Measurements from ENCODE around the gene TTYH3. TPM values are rescaled to one million over a fixed set of nuclear protein-coding genes. Genes with fewer than 3 reads are reported as not detected.
"Not testable (repeated sequence)": the region's sequence is repeated elsewhere in the genome, so short reads cannot be mapped to it uniquely, and the experiment has no call there.

The TTYH3 gene
- 10 to 100 TPM in 1 of 2 experiments, 1 to 10 TPM in 1; 9.7 to 10.2 TPM for total RNA-seq

GRCh38 chr7:2631946-2632732, at the start of gene TTYH3:
Gene TTYH3 (plus strand): TSS chr7:2631986. CDS start chr7:2632156, 170 bp downstream.
- no peak for DNase-seq
- Mint-ChIP-seq H3K27ac (peak within 1 kb of the TSS; percentile 47), H3K36me3 (ENCODE audit: low read depth) (no peaks in the 10 kb centered on the region), H3K4me1 (peaks cover 20% of the 10 kb centered on the region), H3K27me3 (no peaks in the 10 kb centered on the region), H3K4me3 (peak within 1 kb of the TSS; percentile 71), H3K9me3 (no peaks in the 10 kb centered on the region)
- POLR2A ChIA-PET, result interaction anchor here (0.9 to 2.0 kb wide), 4 partner anchors 13 to 79 kb away, joined by 3 to 5 read pairs (median 4); no protein-coding TSS in a partner anchor
- CTCF ChIA-PET, result interaction anchor here (0.6 to 1.6 kb wide), 2 partner anchors 78 to 662 kb away, joined by 4 to 6 read pairs; no protein-coding TSS in a partner anchor

DNA sequence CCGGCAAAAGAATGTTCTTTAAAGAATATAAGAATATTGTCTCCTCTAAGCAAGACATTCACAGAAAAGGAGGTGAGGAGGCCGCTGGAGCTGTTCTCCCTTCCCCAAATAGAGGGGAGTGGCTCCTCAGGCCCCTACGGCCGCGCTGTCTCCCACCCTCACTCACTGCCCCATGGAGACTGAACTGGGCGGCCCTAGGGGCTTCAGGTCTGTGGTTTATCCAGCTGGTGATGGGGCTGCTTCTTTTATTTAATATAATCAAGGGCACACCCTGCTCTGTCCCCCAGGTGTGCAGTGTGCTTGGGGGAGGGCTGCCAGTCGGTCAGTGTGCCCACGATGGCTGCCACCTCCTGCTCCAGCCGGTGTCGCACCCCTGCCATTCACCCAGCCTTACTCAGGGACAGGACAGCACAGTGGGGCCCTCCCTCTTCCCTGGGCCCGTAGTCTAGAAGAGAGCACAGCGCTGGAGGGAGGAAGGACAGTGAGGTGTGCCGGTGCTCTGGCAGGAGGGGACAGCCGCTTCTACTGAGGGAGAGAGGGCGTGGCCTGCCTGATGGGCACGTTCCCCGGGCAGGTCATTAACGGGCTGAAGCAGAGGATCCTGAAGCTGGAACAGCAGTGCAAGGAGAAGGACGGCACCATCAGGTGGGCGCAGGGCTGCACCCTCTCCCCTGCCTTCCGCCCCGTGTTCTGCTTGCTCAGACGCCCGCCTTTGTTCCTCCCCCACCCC, 49.6 kb upstream of the TTYH3 start:
- ChIA-PET CTCF (no interaction called here), POLR2A (no interaction called here)
- Mint-ChIP-seq H3K27ac (no peak overlapping the region), H3K4me1 (no peaks in the 10 kb centered on the region), H3K36me3 (ENCODE audit: low read depth) (peaks cover 3% of the 10 kb centered on the region), H3K27me3 (no peaks in the 10 kb centered on the region), H3K9me3 (no peaks in the 10 kb centered on the region), H3K4me3 (no peak overlapping the region)
- DNase-seq, result no peak

- H3K36me3 Mint-ChIP-seq (ENCODE audit: low read depth), result no peaks in the 10 kb centered on the region
Measured at GRCh38 chr7:2583798-2584580, 47.8 kb upstream of the TTYH3 start.

GRCh38 chr7:2585446-2585845, 46.3 kb upstream of the TTYH3 start:
- H3K4me1 Mint-ChIP-seq, result no peaks in the 10 kb centered on the region
- no peak for DNase-seq
- H3K9me3 Mint-ChIP-seq, result no peaks in the 10 kb centered on the region
- no peaks in the 10 kb centered on the region for H3K27me3 Mint-ChIP-seq
- POLR2A ChIA-PET, result no interaction called here
- CTCF ChIA-PET, result no interaction called here
- H3K27ac Mint-ChIP-seq, result no peak overlapping the region
- H3K36me3 Mint-ChIP-seq (ENCODE audit: low read depth), result no peaks in the 10 kb centered on the region
- no peak overlapping the region for H3K4me3 Mint-ChIP-seq

More at GRCh38 chr7:2583798-2584580, 47.8 kb upstream of the TTYH3 start:
- POLR2A ChIA-PET, result no interaction called here
- CTCF ChIA-PET, result no interaction called here
- no peaks in the 10 kb centered on the region for H3K9me3 Mint-ChIP-seq
- DNase-seq, result no peak
- H3K4me1 Mint-ChIP-seq, result no peaks in the 10 kb centered on the region
- no peak overlapping the region for H3K4me3 Mint-ChIP-seq
- no peak overlapping the region for H3K27ac Mint-ChIP-seq
- H3K27me3 Mint-ChIP-seq, result no peaks in the 10 kb centered on the region

DNA sequence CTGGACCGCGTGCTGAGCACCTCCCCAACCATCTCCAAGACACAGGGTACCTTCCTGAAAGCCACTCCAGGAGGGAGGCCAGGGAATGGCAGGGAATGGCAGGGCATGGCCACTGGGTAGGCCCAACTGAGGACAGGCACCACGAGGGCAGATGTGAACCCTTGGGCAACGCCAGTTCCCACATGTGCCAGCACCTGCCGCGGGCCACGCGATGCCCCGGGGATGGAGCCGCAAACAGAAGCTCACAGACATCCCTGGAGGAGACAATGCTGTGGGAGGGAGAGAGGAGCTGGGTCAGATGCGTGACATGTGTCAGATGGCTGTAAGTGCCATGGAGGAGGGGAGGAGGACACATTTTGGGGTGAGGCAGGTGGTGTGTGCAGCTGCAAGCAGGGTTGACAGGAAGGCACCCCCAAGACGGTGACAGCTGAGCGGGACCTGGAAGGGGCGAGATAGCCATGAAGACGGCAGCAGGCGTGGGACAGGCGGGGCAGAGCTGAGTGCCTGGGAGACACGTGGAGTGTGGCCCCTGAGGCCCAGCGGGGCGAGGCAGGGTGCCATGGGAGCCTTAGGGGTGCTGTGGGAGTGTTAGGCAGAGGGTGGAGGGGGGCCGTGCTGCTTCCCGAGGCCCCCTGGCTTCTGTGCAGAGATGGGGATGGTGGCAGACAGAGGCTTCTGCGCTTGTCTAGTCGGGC, 45.3 kb upstream of the TTYH3 start:
- Mint-ChIP-seq H3K4me3 (no peak overlapping the region), H3K27me3 (no peaks in the 10 kb centered on the region), H3K9me3 (no peaks in the 10 kb centered on the region), H3K4me1 (no peaks in the 10 kb centered on the region), H3K27ac (no peak overlapping the region), H3K36me3 (ENCODE audit: low read depth) (peaks cover 2% of the 10 kb centered on the region)
- ChIA-PET CTCF (no interaction called here), POLR2A (no interaction called here)
- no peak for DNase-seq

DNA sequence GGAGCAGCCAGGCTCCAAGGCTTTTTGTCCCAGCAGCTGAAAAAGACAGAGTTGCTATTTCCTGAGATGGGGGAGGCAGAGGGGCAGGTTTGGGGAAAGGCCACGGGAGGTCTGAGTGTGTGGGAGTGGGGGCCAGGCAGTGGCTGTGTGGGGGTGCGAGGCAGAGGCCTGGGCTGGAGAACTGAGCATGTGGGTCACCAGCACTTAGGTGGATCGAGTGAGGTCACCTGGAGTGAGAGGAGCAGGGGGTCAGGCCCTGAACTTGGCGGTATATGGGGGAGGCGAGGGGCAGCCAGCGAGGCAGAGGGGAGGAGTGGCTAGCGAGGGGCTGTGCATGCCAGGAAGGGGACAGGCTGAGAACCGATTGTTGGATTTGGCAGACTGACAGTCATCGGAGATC, 44.7 kb upstream of the TTYH3 start:
- ChIA-PET CTCF (no interaction called here), POLR2A (no interaction called here)
- no peak for DNase-seq
- H3K36me3 Mint-ChIP-seq (ENCODE audit: low read depth), result peaks cover 2% of the 10 kb centered on the region
- no peaks in the 10 kb centered on the region for H3K4me1 Mint-ChIP-seq
- no peak overlapping the region for H3K4me3 Mint-ChIP-seq
- H3K27me3 Mint-ChIP-seq, result no peaks in the 10 kb centered on the region
- no peak overlapping the region for H3K27ac Mint-ChIP-seq
- no peaks in the 10 kb centered on the region for H3K9me3 Mint-ChIP-seq

DNA sequence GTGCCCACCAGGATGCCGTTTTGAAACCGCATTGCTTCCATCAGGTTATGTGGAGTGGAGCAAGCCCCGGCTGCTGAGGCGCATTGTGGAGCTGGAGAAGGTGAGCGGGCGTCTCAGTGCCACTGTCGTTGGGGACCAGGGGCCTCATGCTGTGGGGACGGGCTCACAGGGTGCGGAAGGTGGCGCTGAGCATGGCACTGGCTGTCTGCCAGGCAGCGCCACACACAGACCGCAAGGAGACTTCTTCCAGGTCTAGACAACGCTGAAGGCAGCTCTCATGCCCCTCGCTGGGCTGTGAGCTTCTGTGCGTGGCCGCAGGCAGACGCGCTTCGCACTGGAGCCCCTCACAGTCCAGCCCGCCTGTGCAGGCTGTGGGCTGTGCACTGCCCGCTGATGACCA, 44.0 kb upstream of the TTYH3 start:
- Mint-ChIP-seq H3K27ac (no peak overlapping the region), H3K36me3 (ENCODE audit: low read depth) (peaks cover 4% of the 10 kb centered on the region), H3K9me3 (no peaks in the 10 kb centered on the region), H3K4me3 (no peak overlapping the region), H3K4me1 (no peaks in the 10 kb centered on the region), H3K27me3 (no peaks in the 10 kb centered on the region)
- no peak for DNase-seq
- CTCF ChIA-PET, result no interaction called here
- POLR2A ChIA-PET, result no interaction called here

DNA sequence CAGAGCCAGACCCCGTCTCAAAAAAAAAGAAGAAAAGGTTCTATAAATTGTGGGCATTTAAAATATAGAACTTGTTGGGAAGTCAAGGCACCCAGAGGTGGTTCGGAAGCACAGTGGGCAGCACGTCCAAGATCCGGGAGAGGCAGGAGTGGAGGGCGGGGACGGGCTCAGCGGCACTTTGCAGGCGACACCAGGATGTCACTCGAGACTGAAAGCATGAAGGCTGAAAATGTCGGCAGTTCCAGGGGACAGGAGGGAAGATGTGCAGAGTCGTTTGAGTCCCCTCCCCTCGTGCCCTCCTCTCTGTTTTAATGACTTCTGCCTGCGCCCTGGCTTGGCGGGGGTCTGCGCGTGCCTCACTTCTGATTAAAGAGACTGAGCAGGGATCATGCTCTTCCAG, 42.4 kb upstream of the TTYH3 start:
- Mint-ChIP-seq H3K27me3 (no peaks in the 10 kb centered on the region), H3K4me1 (no peaks in the 10 kb centered on the region), H3K27ac (no peak overlapping the region), H3K36me3 (ENCODE audit: low read depth) (peaks cover 6% of the 10 kb centered on the region), H3K4me3 (no peak overlapping the region), H3K9me3 (no peaks in the 10 kb centered on the region)
- POLR2A ChIA-PET, result no interaction called here
- DNase-seq, result no peak
- CTCF ChIA-PET, result no interaction called here

DNA sequence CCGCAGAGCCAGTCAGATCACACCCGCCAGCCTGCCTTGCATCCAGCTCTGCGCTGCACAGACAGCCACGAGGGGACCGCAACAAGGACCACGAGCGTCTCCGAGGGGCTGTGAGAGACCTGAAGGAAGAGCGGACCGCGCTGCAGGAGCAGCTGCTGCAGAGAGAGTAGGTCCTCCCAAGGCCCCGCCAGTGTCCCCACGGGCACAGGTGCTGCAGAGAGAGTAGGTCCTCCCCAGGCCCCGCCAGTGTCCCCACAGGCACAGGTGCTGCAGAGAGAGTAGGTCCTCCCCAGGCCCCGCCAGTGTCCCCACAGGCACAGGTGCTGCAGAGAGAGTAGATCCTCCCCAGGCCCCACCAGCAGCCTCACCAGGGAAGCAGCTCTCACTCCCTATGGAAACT, 41.8 kb upstream of the TTYH3 start:
- H3K4me1 Mint-ChIP-seq; H3K9me3 Mint-ChIP-seq; H3K36me3 Mint-ChIP-seq (ENCODE audit: low read depth); CTCF ChIA-PET; H3K4me3 Mint-ChIP-seq; H3K27ac Mint-ChIP-seq; DNase-seq; H3K27me3 Mint-ChIP-seq: not testable (repeated sequence)
- POLR2A ChIA-PET, result interaction anchor here (1.1 kb wide), 1 partner anchor 16 kb away, joined by 3 read pairs; no protein-coding TSS in a partner anchor

GRCh38 chr7:2592375-2592865, 39.4 kb upstream of the TTYH3 start:
- DNase-seq, result no peak
- no peak overlapping the region for H3K4me3 Mint-ChIP-seq
- H3K27ac Mint-ChIP-seq, result no peak overlapping the region
- H3K36me3 Mint-ChIP-seq (ENCODE audit: low read depth), result peaks cover 6% of the 10 kb centered on the region
- H3K27me3 Mint-ChIP-seq, result no peaks in the 10 kb centered on the region
- CTCF ChIA-PET, result no interaction called here
- POLR2A ChIA-PET, result no interaction called here
- H3K4me1 Mint-ChIP-seq, result no peaks in the 10 kb centered on the region
- no peaks in the 10 kb centered on the region for H3K9me3 Mint-ChIP-seq

DNA sequence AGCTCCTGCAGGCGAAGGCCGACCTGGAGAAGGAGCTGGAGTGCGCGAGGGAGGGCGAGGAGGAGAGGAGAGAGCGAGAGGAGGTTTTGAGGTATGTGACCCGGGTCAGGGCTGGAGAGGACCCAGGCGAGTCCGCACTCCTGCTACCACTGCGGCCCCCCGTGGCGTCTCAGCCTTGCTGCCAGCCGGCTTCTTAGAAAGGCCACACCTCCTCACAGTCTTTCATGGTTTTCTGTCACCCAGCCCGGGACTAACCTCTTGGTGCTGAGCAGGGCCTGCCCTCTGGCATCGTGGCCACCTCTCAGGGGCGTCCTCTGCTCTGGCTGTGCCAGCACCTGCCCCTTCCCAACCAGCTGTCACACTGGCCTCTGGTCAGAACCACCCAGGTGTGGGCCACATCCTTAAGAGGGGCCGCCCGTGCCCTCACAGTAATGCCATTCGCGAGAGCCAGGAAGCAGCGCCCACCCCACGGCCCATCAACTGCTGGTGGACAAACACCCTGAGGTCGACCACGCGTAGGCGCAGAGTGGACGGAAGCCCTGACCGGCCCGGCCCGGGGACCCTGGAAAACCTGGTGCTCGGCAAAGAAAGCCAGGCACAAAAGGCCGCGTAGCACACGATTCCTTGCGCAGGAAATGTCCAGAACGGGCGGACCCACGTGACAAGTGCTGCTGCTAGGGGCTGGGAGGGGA, 38.6 kb upstream of the TTYH3 start:
- peaks cover 6% of the 10 kb centered on the region for H3K36me3 Mint-ChIP-seq (ENCODE audit: low read depth)
- H3K9me3 Mint-ChIP-seq, result no peaks in the 10 kb centered on the region
- ChIA-PET CTCF (no interaction called here), POLR2A (no interaction called here)
- no peak for DNase-seq
- no peaks in the 10 kb centered on the region for H3K4me1 Mint-ChIP-seq
- no peak overlapping the region for H3K27ac Mint-ChIP-seq
- no peak overlapping the region for H3K4me3 Mint-ChIP-seq
- no peaks in the 10 kb centered on the region for H3K27me3 Mint-ChIP-seq

- peaks cover 12% of the 10 kb centered on the region for H3K36me3 Mint-ChIP-seq (ENCODE audit: low read depth)
- CTCF ChIA-PET, result no interaction called here
- no peak for DNase-seq
- no peaks in the 10 kb centered on the region for H3K9me3 Mint-ChIP-seq
- no peaks in the 10 kb centered on the region for H3K27me3 Mint-ChIP-seq
- no peak overlapping the region for H3K27ac Mint-ChIP-seq
- no peak overlapping the region for H3K4me3 Mint-ChIP-seq
- no peaks in the 10 kb centered on the region for H3K4me1 Mint-ChIP-seq
- POLR2A ChIA-PET, result no interaction called here
Measured at GRCh38 chr7:2594599-2594998, 37.2 kb upstream of the TTYH3 start.

Measured in activated CD4-positive, alpha-beta memory T cell treated with anti-CD3 and anti-CD28 coated beads, Interleukin-2, amount 10 ng/mL, durations not matched to agents 7 days and 5 days (primary cell).